Measurements from ENCODE around the gene POLE2.

POLE2 gene

DNA sequence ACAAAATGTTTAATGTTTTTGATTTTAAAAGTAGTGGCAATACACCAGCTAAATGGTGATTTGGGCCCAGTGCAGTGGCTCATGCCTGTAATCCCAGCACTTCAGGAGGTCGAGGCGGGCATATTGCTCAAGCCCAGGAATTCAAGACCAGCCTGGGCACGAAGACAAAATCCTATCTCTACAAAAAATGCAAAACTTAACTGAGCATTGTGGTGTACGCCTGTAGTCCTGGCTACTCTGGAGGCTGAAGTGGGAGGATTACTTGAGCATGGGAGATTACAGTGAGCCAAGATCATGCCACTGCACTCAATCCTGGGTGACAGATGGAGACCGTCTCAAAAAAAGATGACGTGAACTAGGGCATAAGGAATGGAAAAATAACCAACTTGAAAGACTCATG lies 72.2 kb downstream of the POLE2 start:
- no peak for DNase-seq

DNA sequence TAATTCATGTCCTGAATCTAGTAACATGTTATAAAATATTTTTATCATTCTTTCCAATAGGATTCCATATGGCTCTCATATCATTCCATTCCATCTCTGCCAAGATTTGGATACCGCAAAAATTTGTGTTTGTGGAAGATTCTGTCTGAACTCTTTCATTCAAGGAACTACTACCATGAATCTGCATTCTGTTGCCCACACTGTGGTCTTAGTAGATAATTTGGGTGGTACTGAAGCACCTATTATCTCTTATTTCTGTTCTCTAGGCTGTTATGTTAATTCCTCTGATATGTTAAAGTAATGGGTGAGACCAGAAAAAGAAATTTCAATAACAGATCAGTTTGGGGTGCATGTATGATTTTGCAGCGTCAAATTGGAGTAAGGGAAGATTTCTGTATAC lies 73.8 kb downstream of the POLE2 start:
- DNase-seq = no peak

DNA sequence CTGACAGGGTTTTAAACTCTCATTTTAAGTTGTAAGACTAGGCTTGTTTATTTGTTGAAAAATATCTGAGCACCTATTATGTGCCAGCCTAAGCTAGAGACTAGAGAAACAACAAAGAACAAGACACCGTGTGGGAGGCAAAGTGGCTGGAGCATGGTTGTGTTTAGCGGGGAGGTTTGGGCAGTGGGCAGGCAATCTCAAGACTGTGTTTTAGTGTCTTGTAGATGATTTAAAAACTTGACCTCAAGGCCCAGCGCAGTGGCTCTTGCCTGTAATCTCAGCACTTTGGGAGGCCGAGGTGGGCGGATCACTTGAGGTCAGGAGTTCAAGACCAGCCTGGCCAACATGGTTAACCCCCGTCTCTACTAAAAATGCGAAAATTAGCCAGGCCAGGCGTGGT lies 75.3 kb downstream of the POLE2 start:
- no peak for DNase-seq

DNA sequence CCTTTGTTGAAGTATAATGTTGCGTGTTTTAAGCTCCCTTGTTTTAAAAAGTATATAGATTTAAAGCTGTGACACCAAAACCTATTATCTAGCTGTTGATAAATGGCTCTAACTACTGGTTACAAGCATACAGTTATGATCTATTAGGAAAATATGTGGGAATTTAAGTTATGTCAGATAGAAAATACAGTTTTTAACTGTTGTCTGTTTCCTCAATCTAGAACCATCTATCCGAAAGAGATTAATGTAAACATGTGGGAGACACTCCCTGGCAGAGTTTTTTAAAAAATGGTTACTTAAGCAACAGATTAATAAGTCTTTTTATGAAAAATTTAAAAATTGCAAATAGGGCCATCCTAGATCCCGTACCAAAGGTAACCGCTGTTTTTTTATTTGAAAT lies 75.8 kb downstream of the POLE2 start:
- DNase-seq = no peak

DNA sequence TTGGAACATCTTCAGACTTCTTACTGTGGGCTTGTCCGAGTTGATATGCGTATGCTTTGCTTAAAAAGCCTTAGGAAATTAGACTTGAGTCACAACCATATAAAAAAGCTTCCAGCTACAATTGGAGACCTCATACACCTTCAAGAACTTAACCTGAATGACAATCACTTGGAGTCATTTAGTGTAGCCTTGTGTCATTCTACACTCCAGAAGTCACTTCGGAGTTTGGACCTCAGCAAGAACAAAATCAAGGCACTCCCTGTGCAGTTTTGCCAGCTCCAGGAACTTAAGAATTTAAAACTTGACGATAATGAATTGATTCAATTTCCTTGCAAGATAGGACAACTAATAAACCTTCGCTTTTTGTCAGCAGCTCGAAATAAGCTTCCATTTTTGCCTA lies 80.4 kb downstream of the POLE2 start:
- no peak for DNase-seq

DNA sequence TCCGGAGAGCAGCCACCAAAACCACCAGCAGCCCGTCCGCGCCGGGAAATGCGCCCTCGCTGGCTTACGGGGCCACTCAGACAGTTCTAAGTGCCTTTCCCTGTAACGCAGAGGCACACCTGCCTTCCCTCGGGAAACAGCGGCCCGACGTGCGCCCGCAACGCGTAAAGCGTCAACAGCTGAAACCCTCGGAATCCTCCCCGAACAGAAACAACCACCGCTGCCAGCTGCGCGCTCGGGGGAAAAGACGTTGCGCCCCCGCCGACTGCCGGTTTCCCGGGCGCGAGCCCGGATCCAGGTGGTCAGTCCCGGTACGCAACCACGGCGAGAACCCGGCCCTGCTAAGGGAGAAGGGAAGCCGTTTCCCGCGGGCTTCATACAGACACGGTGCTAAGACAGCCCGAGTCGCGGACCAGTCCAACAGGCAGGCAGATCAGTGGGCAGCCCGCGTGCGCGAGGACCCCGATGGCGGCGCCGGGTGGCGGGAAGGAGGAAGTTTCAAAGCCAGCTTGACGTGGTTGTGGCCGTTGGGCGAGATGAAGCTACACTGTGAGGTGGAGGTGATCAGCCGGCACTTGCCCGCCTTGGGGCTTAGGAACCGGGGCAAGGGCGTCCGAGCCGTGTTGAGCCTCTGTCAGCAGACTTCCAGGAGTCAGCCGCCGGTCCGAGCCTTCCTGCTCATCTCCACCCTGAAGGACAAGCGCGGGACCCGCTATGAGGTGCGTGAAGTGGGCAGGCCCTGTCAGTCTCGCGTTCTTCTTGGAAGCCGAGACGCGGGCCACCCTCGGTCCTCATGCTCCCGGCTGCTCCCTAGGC lies 89.3 kb downstream of the POLE2 start, which contains the start of gene LRR1:
TSS of gene LRR1 (plus strand) at position 456 of the 816 bp plus-strand sequence. CDS start at position 537, 81 bp downstream.
- DNase-seq = peak; percentile 94

DNA sequence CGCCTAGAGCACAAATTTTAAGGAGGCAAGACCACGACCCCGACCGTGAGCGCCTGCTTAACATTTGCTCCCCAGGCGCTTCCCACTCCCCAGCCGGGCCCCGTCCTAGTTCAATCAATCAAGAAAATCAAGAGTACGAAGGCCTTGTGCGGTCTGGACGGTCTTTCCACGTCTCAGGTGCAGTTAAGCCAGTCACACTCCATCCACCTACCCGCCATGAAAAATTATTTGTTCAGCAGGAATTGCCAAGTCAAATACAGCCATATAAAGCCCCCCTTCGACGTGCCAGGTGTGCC lies 89.9 kb downstream of the POLE2 start:
- DNase-seq = no peak

DNA sequence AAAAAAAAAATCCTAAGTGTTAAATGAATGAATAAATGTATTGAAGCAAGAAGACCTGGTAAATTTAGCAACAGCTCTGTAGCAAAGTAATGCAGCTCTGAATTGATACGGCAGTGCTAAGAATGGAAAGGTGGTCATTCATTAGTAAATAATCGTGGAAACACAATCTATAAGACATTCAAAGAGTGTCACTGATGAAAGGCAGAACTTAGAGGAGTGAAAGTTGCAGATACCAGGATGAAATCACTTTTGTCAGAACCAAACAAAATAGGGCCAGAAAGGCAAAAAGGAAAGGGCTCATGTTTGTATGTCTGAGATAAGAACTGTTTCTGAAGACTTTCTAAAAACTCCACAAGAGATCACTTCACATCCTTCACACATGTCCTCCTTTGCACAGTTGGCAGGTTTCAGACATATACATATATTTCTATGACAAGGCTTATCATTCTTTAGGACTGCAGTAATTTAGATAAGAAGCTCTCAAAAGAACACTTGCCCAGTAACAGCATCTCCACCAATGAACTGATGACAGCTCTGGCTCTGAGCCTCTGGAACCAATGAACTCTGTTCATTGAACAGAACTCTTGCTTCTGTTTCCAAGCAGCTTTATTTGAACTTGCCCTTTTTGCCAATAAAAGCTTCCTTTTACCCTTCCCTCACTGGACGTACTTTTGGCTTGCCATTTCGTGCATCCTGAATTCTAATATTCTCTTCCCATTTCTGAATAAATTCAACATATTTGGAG lies 93.5 kb downstream of the POLE2 start:
- DNase-seq = no peak

Data from islet precursor cell (in vitro differentiated cells).